WTC11 (cell line): ENCODE measurements around the gene ADARB2. TPM values are rescaled to one million over a fixed set of nuclear protein-coding genes. Genes with fewer than 3 reads are reported as not detected.

Experiments used
- ATAC-seq: fragments of 200-7000 bp; cut with Tn5 transposase; 2 replicates; pipeline ENCODE4 v1.10.0; 2021; ENCODE audit warnings: mild to moderate bottlenecking, moderate library complexity
- CTCF ChIA-PET: fragments of 300-600 bp; sonication (Branson Sonifier 250); formaldehyde crosslinking; loops from one replicate; lab custom pipeline; 2021; ENCODE audit warnings: antibody characterized with exemption; lab: Charles Lee
- POLR2A ChIA-PET: fragments of 350-600 bp; sonication (Branson Sonifier 250); formaldehyde crosslinking; loops from one replicate; lab custom pipeline; 2021; ENCODE audit warnings: antibody characterized with exemption; lab: Charles Lee
- DNase-seq: peaks from one replicate; pipeline ENCODE4 v3.0.0; 2021; ENCODE audit warnings: low spot score
- H3K27ac Mint-ChIP-seq: 2 replicates; pipeline ENCODE4 v1.8.0; 2021; ENCODE audit warnings: mixed read lengths
- H3K27me3 Mint-ChIP-seq: 2 replicates; pipeline ENCODE4 v1.8.0; 2021; ENCODE audit warnings: low read depth, mild to moderate bottlenecking, moderate library complexity, mixed read lengths
- H3K36me3 Mint-ChIP-seq: 2 replicates; pipeline ENCODE4 v1.8.0; 2021; ENCODE audit warnings: mixed read lengths
- H3K4me1 Mint-ChIP-seq: 2 replicates; pipeline ENCODE4 v1.8.0; 2022; ENCODE audit warnings: mixed read lengths
- H3K4me3 Mint-ChIP-seq: 2 replicates; pipeline ENCODE4 v1.8.0; 2021; ENCODE audit warnings: mild to moderate bottlenecking, moderate library complexity, mixed read lengths
- H3K9me3 Mint-ChIP-seq: 2 replicates; pipeline ENCODE4 v1.8.0; 2021; ENCODE audit warnings: mixed read lengths
- AFF4 ChIP-seq: sonication (generic); formaldehyde crosslinking; IDR thresholded peaks from 2 replicates; pipeline ENCODE4 v1.8.1; 2023; ENCODE audit warnings: mild to moderate bottlenecking, missing genetic modification reagents, borderline replicate concordance
- AR ChIP-seq: fragments of 250-450 bp; sonication (Bioruptor Pico); IDR thresholded peaks from 2 replicates; pipeline ENCODE4 v1.9.0; 2021; ENCODE audit warnings: mild to moderate bottlenecking
- ATF2 ChIP-seq: sonication (generic); formaldehyde crosslinking; IDR thresholded peaks from 2 replicates; pipeline ENCODE4 v1.8.1; 2022; ENCODE audit warnings: low read depth, missing genetic modification reagents, borderline replicate concordance
- ATF3 ChIP-seq: sonication (generic); formaldehyde crosslinking; conservative IDR thresholded peaks from 2 replicates; pipeline ENCODE4 v1.8.1; 2022; ENCODE audit warnings: mild to moderate bottlenecking, missing genetic modification reagents
- CREB1 ChIP-seq: sonication (generic); formaldehyde crosslinking; IDR thresholded peaks from 2 replicates; pipeline ENCODE4 v1.8.0; 2023; ENCODE audit warnings: mild to moderate bottlenecking, missing genetic modification reagents
- FOXP4 ChIP-seq: sonication (generic); formaldehyde crosslinking; IDR thresholded peaks from 2 replicates; pipeline ENCODE4 v1.8.0; 2022; ENCODE audit warnings: mild to moderate bottlenecking, missing genetic modification reagents
- GTF2I ChIP-seq: fragments of 250-450 bp; sonication (Bioruptor Pico); conservative IDR thresholded peaks from 2 replicates; pipeline ENCODE4 v1.4.0; 2021; ENCODE audit warnings: mild to moderate bottlenecking
- MAX ChIP-seq: sonication (generic); formaldehyde crosslinking; IDR thresholded peaks from 2 replicates; pipeline ENCODE4 v1.8.0; 2022; ENCODE audit warnings: mild to moderate bottlenecking, missing genetic modification reagents
- NFATC4 ChIP-seq: fragments of 250-450 bp; sonication (Bioruptor Pico); IDR thresholded peaks from 2 replicates; pipeline ENCODE4 v1.9.0; 2021; ENCODE audit warnings: mild to moderate bottlenecking
- NFYB ChIP-seq: sonication (generic); formaldehyde crosslinking; conservative IDR thresholded peaks from 2 replicates; pipeline ENCODE4 v1.8.0; 2022; ENCODE audit warnings: low read depth, missing genetic modification reagents
- NR1H2 ChIP-seq: sonication (generic); formaldehyde crosslinking; IDR thresholded peaks from 2 replicates; pipeline ENCODE4 v1.9.0; 2021; ENCODE audit warnings: mild to moderate bottlenecking, moderate library complexity, missing genetic modification reagents
- PRDM15 ChIP-seq: sonication (generic); formaldehyde crosslinking; IDR thresholded peaks from 2 replicates; pipeline ENCODE4 v1.8.0; 2022; ENCODE audit warnings: missing genetic modification reagents
- TCF7 ChIP-seq: sonication (generic); formaldehyde crosslinking; IDR thresholded peaks from 2 replicates; pipeline ENCODE4 v1.8.0; 2022; ENCODE audit warnings: mild to moderate bottlenecking, low read depth, missing genetic modification reagents, moderate library complexity
- ZBTB21 ChIP-seq: sonication (generic); formaldehyde crosslinking; IDR thresholded peaks from 2 replicates; pipeline ENCODE4 v1.8.1; 2023; ENCODE audit warnings: mild to moderate bottlenecking, missing genetic modification reagents, borderline replicate concordance
- total RNA-seq: library from RNA; stranded (reverse); gene quantifications from 3 replicates; pipeline ENCODE4 v1.2.3, GENCODE V29; 2021

Gene ADARB2
- total RNA-seq, 1 experiment from 2014 or later: 3.7 TPM

- TF ChIP-seq ATF2 (CRISPR knock-in tag): no peak
- no peak for TF ChIP-seq MAX (CRISPR knock-in tag)
- TF ChIP-seq, all 79 proteins: peak for 0
Measured at GRCh38 chr10:1686491-1686749, 50.9 kb downstream of the ADARB2 start (continued).

- no peak for DNase-seq
- H3K9me3 Mint-ChIP-seq: peaks cover 19% of the 10 kb centered on the region
- peaks cover 4% of the 10 kb centered on the region; the same call in 1 of the 2 replicates for H3K27me3 Mint-ChIP-seq
- H3K27ac Mint-ChIP-seq: no peak overlapping the region
- CTCF ChIA-PET: interaction anchor here (0.6 kb wide), 1 partner anchor 358 kb away, joined by 4 read pairs; no protein-coding TSS in a partner anchor
- H3K36me3 Mint-ChIP-seq: peaks cover 17% of the 10 kb centered on the region
- peaks cover 12% of the 10 kb centered on the region for H3K4me1 Mint-ChIP-seq
- no peak for TF ChIP-seq NFATC4 (CRISPR knock-in tag)
- no peak for TF ChIP-seq CREB1 (CRISPR knock-in tag)
- no peak for TF ChIP-seq ATF3 (CRISPR knock-in tag)
- no peak for TF ChIP-seq AFF4 (CRISPR knock-in tag)
- no peak for TF ChIP-seq ZBTB21 (CRISPR knock-in tag)
- TF ChIP-seq AR (CRISPR knock-in tag): no peak
- no peak for TF ChIP-seq TCF7 (CRISPR knock-in tag)
- POLR2A ChIA-PET: no interaction called here
- ATAC-seq: no peak
- H3K4me3 Mint-ChIP-seq: no peak overlapping the region
Measured at GRCh38 chr10:1685699-1686490, 51.4 kb downstream of the ADARB2 start.

- ATAC-seq (no peak), DNase-seq (no peak)
- peaks cover 19% of the 10 kb centered on the region for H3K4me1 Mint-ChIP-seq
- H3K9me3 Mint-ChIP-seq: peaks cover 16% of the 10 kb centered on the region
- H3K4me3 Mint-ChIP-seq: no peak overlapping the region
- H3K27me3 Mint-ChIP-seq: peaks cover 4% of the 10 kb centered on the region; the same call in 1 of the 2 replicates
- POLR2A ChIA-PET: no interaction called here
- peaks cover 16% of the 10 kb centered on the region for H3K36me3 Mint-ChIP-seq
- H3K27ac Mint-ChIP-seq: no peak overlapping the region
- CTCF ChIA-PET: no interaction called here
- TF ChIP-seq GTF2I: no peak
- TF ChIP-seq FOXP4 (CRISPR knock-in tag): no peak
- TF ChIP-seq NR1H2 (CRISPR knock-in tag): no peak
- no peak for TF ChIP-seq PRDM15
- no peak for TF ChIP-seq NFYB (CRISPR knock-in tag)
Measured at GRCh38 chr10:1684991-1685390, 52.3 kb downstream of the ADARB2 start.
